ENCODE data around the gene CDK5RAP2.

The CDK5RAP2 gene

DNA sequence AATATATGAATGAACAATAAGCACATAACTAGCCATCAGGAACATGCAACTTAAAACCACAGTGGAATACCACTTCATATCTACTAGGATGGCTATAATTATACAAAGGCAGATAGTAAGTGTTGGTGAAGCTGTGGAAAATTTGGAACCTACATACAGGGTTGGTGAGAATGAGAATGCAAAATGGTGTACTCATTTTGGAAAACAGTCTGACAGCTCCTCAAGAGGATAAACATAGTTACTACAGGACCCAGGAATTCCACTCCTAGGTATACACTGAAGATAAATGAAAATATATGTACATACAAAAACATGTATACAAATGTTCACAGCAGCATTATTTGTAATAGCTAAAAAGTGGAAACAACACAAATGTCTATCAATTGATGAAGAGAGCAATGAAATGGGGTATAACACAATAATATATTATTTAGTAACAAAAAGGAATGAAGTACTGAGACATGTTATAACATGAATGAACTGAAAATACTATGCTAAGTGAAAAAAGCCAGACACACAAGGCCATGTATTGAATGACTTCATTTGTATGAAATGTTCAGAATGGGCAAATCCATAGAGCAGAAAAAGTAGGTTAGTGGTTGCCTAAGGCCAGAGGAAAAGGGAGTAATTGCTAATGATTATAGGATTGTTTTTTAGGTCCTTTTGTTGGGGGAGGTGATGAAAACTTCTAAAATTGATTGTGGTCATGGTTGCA lies 31.2 kb upstream of the CDK5RAP2 start:
- H3K9me3 ChIP-seq (replicated peaks in 1 of 2; ENCODE audit: control insufficient read depth in 2 of 2, insufficient read depth in 1 of 2, low read depth in 1 of 2, low read length in 2 of 2), result no peaks in the 10 kb centered on the region
- no peak overlapping the region for H2AFZ ChIP-seq (ENCODE audit: low read length)
- no peak overlapping the region for H3K4me2 ChIP-seq (ENCODE audit: insufficient read depth, low read length, poor library complexity, severe bottlenecking)
- peaks cover 2 to 53% of the 10 kb centered on the region in 2 donors for H3K36me3 ChIP-seq (replicated peaks in 1 of 2; ENCODE audit: control insufficient read depth in 2 of 2, insufficient read depth in 2 of 2, low read length in 2 of 2)
- DNase-seq (ENCODE audit: low spot score), result no peak
- no peak overlapping the region for H3K9ac ChIP-seq (ENCODE audit: low read depth, low read length, poor library complexity)
- H3K27me3 ChIP-seq (ENCODE audit: control insufficient read depth in 3 of 3, insufficient read depth in 3 of 3, low read depth in 1 of 3, low read length in 3 of 3), result no peaks in the 10 kb centered on the region
- no peak overlapping the region for H3K4me3 ChIP-seq (ENCODE audit: low read length in 2 of 2)
- H3K4ac ChIP-seq (ENCODE audit: low read length), result no peak overlapping the region
- no peak overlapping the region for H4K91ac ChIP-seq (ENCODE audit: low read depth, low read length, poor library complexity)
- H3K4me1 ChIP-seq (ENCODE audit: control insufficient read depth in 2 of 2, insufficient read depth in 1 of 2, low read depth in 1 of 2, low read length in 2 of 2), result no peaks in the 10 kb centered on the region
- no peaks in the 10 kb centered on the region for H3K79me1 ChIP-seq (ENCODE audit: low read depth, low read length)
- H2BK5ac ChIP-seq (ENCODE audit: low read length), result no peak overlapping the region
- H2BK12ac ChIP-seq (ENCODE audit: low read length), result no peak overlapping the region
- no peak overlapping the region for H2BK15ac ChIP-seq (ENCODE audit: low read length)
- H3K18ac ChIP-seq (ENCODE audit: low read length), result no peak overlapping the region
- no peak overlapping the region for H4K8ac ChIP-seq (ENCODE audit: low read depth, low read length)
- no peak overlapping the region for H3K23ac ChIP-seq (ENCODE audit: low read depth, low read length, poor library complexity)
- no peak overlapping the region for H3K14ac ChIP-seq (ENCODE audit: low read length)
- H3K27ac ChIP-seq (replicated peaks; ENCODE audit: low read length), result no peak overlapping the region
- no peak overlapping the region for H2AK5ac ChIP-seq (ENCODE audit: low read depth, low read length)
- no peak overlapping the region for H2BK120ac ChIP-seq (ENCODE audit: low read depth, low read length)

DNA sequence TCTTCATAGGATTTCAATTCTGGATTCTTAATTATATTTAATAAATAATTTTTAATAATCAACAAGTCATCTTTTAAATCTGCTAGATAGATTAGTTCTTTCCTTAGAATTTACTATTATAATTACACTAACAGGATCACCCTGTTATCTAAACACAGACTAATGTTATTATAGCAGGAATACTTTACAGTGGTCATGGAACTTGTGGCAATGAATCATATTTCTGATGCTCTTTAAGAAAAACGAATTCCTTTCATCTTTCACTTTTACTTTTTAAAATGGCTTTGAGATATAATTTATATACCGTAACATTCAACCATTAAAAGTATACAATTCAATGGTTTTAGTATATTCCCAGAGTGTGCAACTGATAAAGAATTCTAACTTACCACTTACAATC lies 29.7 kb upstream of the CDK5RAP2 start:
- Histone ChIP-seq H3K4ac (ENCODE audit: low read length) (no peak overlapping the region), H2BK120ac (ENCODE audit: low read depth, low read length) (no peak overlapping the region), H3K9me3 (replicated peaks in 1 of 2; ENCODE audit: control insufficient read depth in 2 of 2, insufficient read depth in 1 of 2, low read depth in 1 of 2, low read length in 2 of 2) (no peaks in the 10 kb centered on the region), H4K8ac (ENCODE audit: low read depth, low read length) (no peak overlapping the region), H2BK12ac (ENCODE audit: low read length) (no peak overlapping the region), H3K9ac (ENCODE audit: low read depth, low read length, poor library complexity) (no peak overlapping the region), H3K4me3 (ENCODE audit: low read length in 2 of 2) (no peak overlapping the region), H3K18ac (ENCODE audit: low read length) (no peak overlapping the region), H3K79me1 (ENCODE audit: low read depth, low read length) (no peaks in the 10 kb centered on the region), H3K23ac (ENCODE audit: low read depth, low read length, poor library complexity) (no peak overlapping the region), H2BK5ac (ENCODE audit: low read length) (no peak overlapping the region), H3K27ac (replicated peaks; ENCODE audit: low read length) (no peak overlapping the region), H3K14ac (ENCODE audit: low read length) (no peak overlapping the region), H3K27me3 (ENCODE audit: control insufficient read depth in 3 of 3, insufficient read depth in 3 of 3, low read depth in 1 of 3, low read length in 3 of 3) (no peaks in the 10 kb centered on the region), H2AK5ac (ENCODE audit: low read depth, low read length) (no peak overlapping the region), H2AFZ (ENCODE audit: low read length) (no peak overlapping the region), H3K4me1 (ENCODE audit: control insufficient read depth in 2 of 2, insufficient read depth in 1 of 2, low read depth in 1 of 2, low read length in 2 of 2) (no peaks in the 10 kb centered on the region), H4K91ac (ENCODE audit: low read depth, low read length, poor library complexity) (no peak overlapping the region), H2BK15ac (ENCODE audit: low read length) (no peak overlapping the region), H3K36me3 (replicated peaks in 1 of 2; ENCODE audit: control insufficient read depth in 2 of 2, insufficient read depth in 2 of 2, low read length in 2 of 2) (peaks cover 5 to 58% of the 10 kb centered on the region in 2 donors), H3K4me2 (ENCODE audit: insufficient read depth, low read length, poor library complexity, severe bottlenecking) (no peak overlapping the region)
- DNase-seq (ENCODE audit: low spot score), result no peak
- WGBS, 2 donors (ENCODE audit: extremely low coverage in 2 of 2, insufficient read length in 2 of 2, insufficient replicate concordance in 1 of 2), result no CpG with 5 or more reads among the region's 2 CpGs

- Histone ChIP-seq H2BK5ac (ENCODE audit: low read length) (no peak overlapping the region), H3K36me3 (replicated peaks in 1 of 2; ENCODE audit: control insufficient read depth in 2 of 2, insufficient read depth in 2 of 2, low read length in 2 of 2) (peaks cover 5 to 64% of the 10 kb centered on the region in 2 donors), H3K27me3 (ENCODE audit: control insufficient read depth in 3 of 3, insufficient read depth in 3 of 3, low read depth in 1 of 3, low read length in 3 of 3) (no peaks in the 10 kb centered on the region), H2AK5ac (ENCODE audit: low read depth, low read length) (no peak overlapping the region), H3K23ac (ENCODE audit: low read depth, low read length, poor library complexity) (no peak overlapping the region), H4K91ac (ENCODE audit: low read depth, low read length, poor library complexity) (no peak overlapping the region), H3K27ac (replicated peaks; ENCODE audit: low read length) (no peak overlapping the region), H2BK12ac (ENCODE audit: low read length) (no peak overlapping the region), H2BK120ac (ENCODE audit: low read depth, low read length) (no peak overlapping the region), H3K79me1 (ENCODE audit: low read depth, low read length) (no peaks in the 10 kb centered on the region), H2AFZ (ENCODE audit: low read length) (no peak overlapping the region), H3K4me1 (ENCODE audit: control insufficient read depth in 2 of 2, insufficient read depth in 1 of 2, low read depth in 1 of 2, low read length in 2 of 2) (peaks cover 0 to 2% of the 10 kb centered on the region in 2 donors), H3K14ac (ENCODE audit: low read length) (no peak overlapping the region), H2BK15ac (ENCODE audit: low read length) (no peak overlapping the region), H3K18ac (ENCODE audit: low read length) (no peak overlapping the region), H3K9ac (ENCODE audit: low read depth, low read length, poor library complexity) (no peak overlapping the region), H4K8ac (ENCODE audit: low read depth, low read length) (no peak overlapping the region), H3K4me2 (ENCODE audit: insufficient read depth, low read length, poor library complexity, severe bottlenecking) (no peak overlapping the region), H3K9me3 (replicated peaks in 1 of 2; ENCODE audit: control insufficient read depth in 2 of 2, insufficient read depth in 1 of 2, low read depth in 1 of 2, low read length in 2 of 2) (no peaks in the 10 kb centered on the region), H3K4ac (ENCODE audit: low read length) (no peak overlapping the region), H3K4me3 (ENCODE audit: low read length in 2 of 2) (no peak overlapping the region)
- no peak for DNase-seq (ENCODE audit: low spot score)
Measured at GRCh38 chr9:120608421-120608820, 28.5 kb upstream of the CDK5RAP2 start.

- H3K4me2 ChIP-seq (ENCODE audit: insufficient read depth, low read length, poor library complexity, severe bottlenecking), result no peak overlapping the region
- H2BK120ac ChIP-seq (ENCODE audit: low read depth, low read length), result no peak overlapping the region
- H3K14ac ChIP-seq (ENCODE audit: low read length), result no peak overlapping the region
Measured at GRCh38 chr9:120603591-120603990, 23.6 kb upstream of the CDK5RAP2 start.

More at GRCh38 chr9:120603591-120603990, 23.6 kb upstream of the CDK5RAP2 start:
- Histone ChIP-seq H2AK5ac (ENCODE audit: low read depth, low read length) (no peak overlapping the region), H3K4ac (ENCODE audit: low read length) (no peak overlapping the region), H4K8ac (ENCODE audit: low read depth, low read length) (no peak overlapping the region), H3K4me1 (ENCODE audit: control insufficient read depth in 2 of 2, insufficient read depth in 1 of 2, low read depth in 1 of 2, low read length in 2 of 2) (peaks cover 0 to 2% of the 10 kb centered on the region in 2 donors), H3K18ac (ENCODE audit: low read length) (no peak overlapping the region), H3K9ac (ENCODE audit: low read depth, low read length, poor library complexity) (no peak overlapping the region), H3K9me3 (replicated peaks in 1 of 2; ENCODE audit: control insufficient read depth in 2 of 2, insufficient read depth in 1 of 2, low read depth in 1 of 2, low read length in 2 of 2) (no peaks in the 10 kb centered on the region), H3K23ac (ENCODE audit: low read depth, low read length, poor library complexity) (no peak overlapping the region), H3K36me3 (replicated peaks in 1 of 2; ENCODE audit: control insufficient read depth in 2 of 2, insufficient read depth in 2 of 2, low read length in 2 of 2) (peaks cover 5 to 42% of the 10 kb centered on the region in 2 donors), H2AFZ (ENCODE audit: low read length) (no peak overlapping the region), H3K4me3 (ENCODE audit: low read length in 2 of 2) (no peak overlapping the region), H3K79me1 (ENCODE audit: low read depth, low read length) (no peaks in the 10 kb centered on the region), H2BK5ac (ENCODE audit: low read length) (no peak overlapping the region), H3K27me3 (ENCODE audit: control insufficient read depth in 3 of 3, insufficient read depth in 3 of 3, low read depth in 1 of 3, low read length in 3 of 3) (no peaks in the 10 kb centered on the region), H3K27ac (replicated peaks; ENCODE audit: low read length) (no peak overlapping the region), H2BK15ac (ENCODE audit: low read length) (no peak overlapping the region), H4K91ac (ENCODE audit: low read depth, low read length, poor library complexity) (no peak overlapping the region), H2BK12ac (ENCODE audit: low read length) (no peak overlapping the region)
- no peak for DNase-seq (ENCODE audit: low spot score)
- WGBS, 2 donors (ENCODE audit: extremely low coverage in 2 of 2, insufficient read length in 2 of 2, insufficient replicate concordance in 1 of 2), result no CpG with 5 or more reads among the region's 1 CpG
